Activated CD4-positive, alpha-beta T cell treated with anti-CD3 and anti-CD28 coated beads, Interleukin-2, amount 50 U/mL, for 1 hour (primary cell): Measurements from ENCODE around the gene EXOC6B.

ENCODE experiments used
- DNase-seq: peaks from one replicate; pipeline ENCODE4 v3.0.0-alpha.2; 2020

Gene EXOC6B

DNA sequence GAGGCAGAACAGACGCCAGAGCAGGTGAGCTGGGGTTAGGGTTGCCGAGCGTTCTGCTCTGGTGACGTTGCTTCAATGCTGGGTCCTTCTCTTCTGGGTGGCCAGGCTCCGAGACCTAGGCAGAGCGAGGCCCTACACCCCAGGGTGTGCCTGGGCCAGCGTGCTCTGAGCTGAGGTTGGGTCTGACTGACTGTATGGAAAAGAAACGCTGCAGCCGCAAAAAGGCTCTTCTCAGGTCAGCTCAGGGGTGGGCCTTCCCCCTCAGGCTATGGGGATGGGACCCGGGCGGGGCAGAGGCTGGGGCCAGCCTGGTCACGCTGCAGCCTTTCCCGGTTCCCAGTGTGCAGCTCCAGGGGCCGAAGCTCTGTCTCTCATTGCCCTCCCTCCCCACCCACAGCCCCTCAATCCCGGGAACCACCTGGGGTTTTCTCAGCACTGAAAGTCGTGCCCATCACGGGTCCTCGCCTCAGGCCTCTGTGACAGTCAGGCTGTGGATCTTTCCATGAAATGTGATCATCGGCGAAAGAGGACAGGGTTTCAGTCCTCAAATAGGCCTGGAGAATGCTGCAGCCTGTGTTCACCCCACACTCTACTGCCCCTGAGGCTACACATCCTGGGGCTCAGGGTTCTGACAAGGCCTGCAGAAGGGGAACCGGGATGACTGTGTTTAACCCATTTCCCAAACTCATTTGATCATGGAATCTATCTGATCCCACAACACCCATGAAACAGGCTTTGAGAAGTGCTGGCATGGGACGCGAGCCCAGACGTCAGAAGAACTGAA, 697.6 kb downstream of the EXOC6B start:
- no peak for DNase-seq

DNA sequence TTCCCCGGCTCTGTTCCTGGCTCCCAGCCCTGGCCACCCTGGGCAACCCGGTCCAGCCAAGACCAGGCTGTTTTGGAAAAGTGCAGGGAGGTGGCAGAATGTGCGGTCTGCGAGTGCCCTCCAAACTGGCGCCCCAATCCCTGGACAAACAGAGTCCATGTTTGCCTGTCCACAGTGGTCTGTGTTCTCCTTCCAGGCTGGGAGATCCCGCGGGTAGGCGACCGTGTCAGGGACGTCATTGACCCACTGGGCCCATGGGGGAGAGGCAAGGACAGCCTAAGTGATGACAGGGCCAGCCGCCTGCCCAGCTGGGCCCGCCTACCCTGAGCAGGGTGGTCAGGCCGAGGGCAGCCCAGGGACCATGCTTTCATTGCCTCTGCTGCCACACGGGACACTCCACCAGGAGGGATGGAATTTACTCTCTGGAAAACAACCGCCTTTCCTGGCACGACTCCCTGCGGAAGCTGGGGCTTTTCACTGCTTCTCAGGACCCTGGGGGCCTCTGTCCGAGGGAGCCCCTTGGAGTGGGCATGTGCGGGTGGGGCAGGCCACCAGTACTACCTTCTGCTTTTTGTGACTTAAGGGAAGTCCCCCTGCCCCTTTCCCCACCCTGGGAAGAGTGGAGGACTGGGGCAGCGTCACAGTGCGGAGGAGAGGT, 698.3 kb downstream of the EXOC6B start:
- DNase-seq: no peak

- DNase-seq: no peak
Measured at GRCh38 chr2:72126186-72127100, 699.4 kb downstream of the EXOC6B start.
